OCI-LY1 (cell line): Measurements from ENCODE around the gene CPAMD8.
"Not testable (repeated sequence)": the region's sequence is repeated elsewhere in the genome, so short reads cannot be mapped to it uniquely, and the experiment has no call there.

Experiments used
- H2AFZ ChIP-seq: fragments of 200-600 bp; sonication (generic), shearing (Covaris generic); 2 replicates; pipeline ENCODE4 v1.6.0; 2014; ENCODE audit warnings: antibody characterized with exemption, mild to moderate bottlenecking, low read length
- H3F3A ChIP-seq: fragments of 200-600 bp; sonication (generic), shearing (Covaris generic); 2 replicates; pipeline ENCODE4 v1.6.0; 2014; ENCODE audit warnings: mild to moderate bottlenecking, antibody characterized with exemption, low read length, moderate library complexity; ENCODE audit not compliant: insufficient read depth
- H3K27ac ChIP-seq: fragments of 200-600 bp; sonication (generic); 2 replicates; pipeline ENCODE4 v1.5.1; 2014; ENCODE audit warnings: low read length, mixed run types, mild to moderate bottlenecking, low read depth; ENCODE audit not compliant: poor library complexity, severe bottlenecking
- H3K27me3 ChIP-seq: fragments of 200-600 bp; sonication (generic); 2 replicates; pipeline ENCODE4 v1.6.0; 2014; ENCODE audit warnings: antibody characterized with exemption, mild to moderate bottlenecking, low read length, moderate library complexity; ENCODE audit not compliant: insufficient read depth
- H3K36me3 ChIP-seq: fragments of 200-600 bp; sonication (generic); 2 replicates; pipeline ENCODE4 v1.6.1; 2014; ENCODE audit warnings: mild to moderate bottlenecking, antibody characterized with exemption, low read length, moderate library complexity, mixed read lengths; ENCODE audit not compliant: insufficient read depth
- H3K4me1 ChIP-seq: fragments of 200-600 bp; sonication (generic); 2 replicates; pipeline ENCODE4 v1.5.1; 2014; ENCODE audit warnings: mild to moderate bottlenecking, low read length, moderate library complexity; ENCODE audit not compliant: insufficient read depth, severe bottlenecking
- H3K4me2 ChIP-seq: fragments of 200-600 bp; sonication (generic), shearing (Covaris generic); 2 replicates; pipeline ENCODE4 v1.6.1; 2014; ENCODE audit warnings: low read length
- H3K4me3 ChIP-seq: fragments of 200-600 bp; sonication (generic); 2 replicates; pipeline ENCODE4 v1.5.1; 2014; ENCODE audit warnings: low read length, low read depth, mild to moderate bottlenecking, mixed read lengths; ENCODE audit not compliant: poor library complexity, severe bottlenecking
- H3K79me2 ChIP-seq: fragments of 200-600 bp; shearing (Covaris generic); 2 replicates; pipeline ENCODE4 v1.6.1; 2016; ENCODE audit warnings: mixed run types, low read length, mixed read lengths; ENCODE audit not compliant: insufficient read depth
- H3K9ac ChIP-seq: fragments of 200-600 bp; sonication (generic), shearing (Covaris generic); 2 replicates; pipeline ENCODE4 v1.6.1; 2014; ENCODE audit warnings: mild to moderate bottlenecking, low read length, mixed read lengths
- H3K9me2 ChIP-seq: fragments of 200-600 bp; sonication (generic), shearing (Covaris generic); 2 replicates; pipeline ENCODE4 v1.6.1; 2014; ENCODE audit warnings: low read depth, mild to moderate bottlenecking, low read length, mixed read lengths
- H3K9me3 ChIP-seq: fragments of 200-600 bp; shearing (Covaris generic); 2 replicates; pipeline ENCODE4 v1.6.1; 2014; ENCODE audit warnings: low read length, mixed read lengths
- H4K20me1 ChIP-seq: fragments of 200-600 bp; sonication (generic), shearing (Covaris generic); 2 replicates; pipeline ENCODE4 v1.6.0; 2016; ENCODE audit warnings: mild to moderate bottlenecking, low read length; ENCODE audit not compliant: insufficient read depth
- CTCF ChIP-seq: fragments of 200-600 bp; sonication (generic), shearing (Covaris generic); IDR thresholded peaks from 2 replicates; pipeline ENCODE4 v1.5.1; 2017; ENCODE audit warnings: mild to moderate bottlenecking, antibody characterized with exemption, low read length, moderate library complexity, mixed read lengths
- EZH2 ChIP-seq: fragments of 200-600 bp; sonication (generic), shearing (Covaris generic); IDR thresholded peaks from 2 replicates; pipeline ENCODE4 v1.8.0; 2017; ENCODE audit warnings: borderline replicate concordance, mixed run types, mild to moderate bottlenecking, antibody characterized with exemption, low read length, moderate library complexity, mixed read lengths

CPAMD8 gene

GRCh38 chr19:16940626-16941025 lies 86.0 kb downstream of the CPAMD8 start:
- H3K9me2 ChIP-seq: no peaks in the 10 kb centered on the region
- H3K27ac ChIP-seq: no peak overlapping the region
- H3K27me3 ChIP-seq: no peaks in the 10 kb centered on the region
- no peak overlapping the region for H3K9ac ChIP-seq
- no peaks in the 10 kb centered on the region for H3K4me1 ChIP-seq
- H3K36me3 ChIP-seq: no peaks in the 10 kb centered on the region
- H3K4me3 ChIP-seq: no peak overlapping the region
- no peak overlapping the region for H3K4me2 ChIP-seq
- no peaks in the 10 kb centered on the region for H3F3A ChIP-seq
- H2AFZ ChIP-seq: no peak overlapping the region
- H3K79me2 ChIP-seq: no peaks in the 10 kb centered on the region
- H3K9me3 ChIP-seq: no peaks in the 10 kb centered on the region
- TF ChIP-seq EZH2: no peak
- TF ChIP-seq CTCF: no peak
- no peaks in the 10 kb centered on the region for H4K20me1 ChIP-seq

GRCh38 chr19:16940063-16940462 lies 86.5 kb downstream of the CPAMD8 start:
- not testable (repeated sequence) for H3K36me3 ChIP-seq, H3K4me1 ChIP-seq, H2AFZ ChIP-seq, H3K27me3 ChIP-seq, H3K79me2 ChIP-seq, H4K20me1 ChIP-seq, H3K9ac ChIP-seq, H3K27ac ChIP-seq, H3F3A ChIP-seq, H3K4me3 ChIP-seq, H3K9me2 ChIP-seq, H3K9me3 ChIP-seq, H3K4me2 ChIP-seq

GRCh38 chr19:16938211-16938610 lies 88.4 kb downstream of the CPAMD8 start:
- Histone ChIP-seq H3K36me3 (no peaks in the 10 kb centered on the region), H3K79me2 (no peaks in the 10 kb centered on the region), H3K27ac (no peak overlapping the region), H3K9ac (no peak overlapping the region), H3K4me1 (no peaks in the 10 kb centered on the region), H3K9me3 (peaks cover 10% of the 10 kb centered on the region), H3K4me2 (no peak overlapping the region), H4K20me1 (no peaks in the 10 kb centered on the region), H3K4me3 (no peak overlapping the region), H3F3A (no peaks in the 10 kb centered on the region), H2AFZ (no peak overlapping the region), H3K27me3 (no peaks in the 10 kb centered on the region; the same call in 1 of the 2 replicates), H3K9me2 (no peaks in the 10 kb centered on the region)
- no peak for TF ChIP-seq CTCF
- TF ChIP-seq EZH2: no peak

- not testable (repeated sequence) for H3K4me3 ChIP-seq, H3K27me3 ChIP-seq, H3K36me3 ChIP-seq
Measured at GRCh38 chr19:16937796-16938195, 88.8 kb downstream of the CPAMD8 start.

More at GRCh38 chr19:16937796-16938195, 88.8 kb downstream of the CPAMD8 start:
- peaks cover 10% of the 10 kb centered on the region for H3K9me3 ChIP-seq
- not testable (repeated sequence) for H3K27ac ChIP-seq, H3K9me2 ChIP-seq, H3K9ac ChIP-seq, H3K4me1 ChIP-seq, H4K20me1 ChIP-seq, H3K79me2 ChIP-seq, H2AFZ ChIP-seq, H3K4me2 ChIP-seq, H3F3A ChIP-seq
